Esophagus mucosa (tissue), 1 donor: ENCODE results near the gene KRTAP10-11. TPM values are rescaled to one million over a fixed set of nuclear protein-coding genes. Genes with fewer than 3 reads are reported as not detected.

Experiments used
- total RNA-seq: library from RNA; stranded (reverse); gene quantifications from one replicate; pipeline ENCODE4 v1.2.4, GENCODE V29; 2023
- donor health status: DM: yes; HTN: yes; CAD: no.

Gene KRTAP10-11
- total RNA-seq, 1 donor from 2014 or later = not detected

Other genes starting within 250 kb of the KRTAP10-11 start
- gene LRRC3, start 190.9 kb upstream of the KRTAP10-11 start, total RNA-seq = 0.72 TPM
- not detected for gene KRTAP10-1, start 106.2 kb upstream of the KRTAP10-11 start, total RNA-seq
- not detected for gene KRTAP10-2, start 94.9 kb upstream of the KRTAP10-11 start, total RNA-seq
- not detected for gene KRTAP10-3, start 87.6 kb upstream of the KRTAP10-11 start, total RNA-seq
- not detected for gene KRTAP10-4, start 72.7 kb upstream of the KRTAP10-11 start, total RNA-seq
- not detected for gene KRTAP10-5, start 65.8 kb upstream of the KRTAP10-11 start, total RNA-seq
- not detected for gene KRTAP10-6, start 53.9 kb upstream of the KRTAP10-11 start, total RNA-seq
- not detected for gene KRTAP10-7, start 45.8 kb upstream of the KRTAP10-11 start, total RNA-seq
- not detected for gene KRTAP10-8, start 34.3 kb upstream of the KRTAP10-11 start, total RNA-seq
- not detected for gene KRTAP10-9, start 19.3 kb upstream of the KRTAP10-11 start, total RNA-seq
- gene KRTAP10-10, start 9.1 kb upstream of the KRTAP10-11 start, total RNA-seq = not detected
- gene KRTAP12-4, start 8.2 kb downstream of the KRTAP10-11 start, total RNA-seq = not detected
- gene KRTAP12-3, start 11.5 kb downstream of the KRTAP10-11 start, total RNA-seq = not detected
- not detected for gene KRTAP12-2, start 20.5 kb downstream of the KRTAP10-11 start, total RNA-seq
- not detected for gene KRTAP12-1, start 35.7 kb downstream of the KRTAP10-11 start, total RNA-seq
- not detected for gene KRTAP10-12, start 50.8 kb downstream of the KRTAP10-11 start, total RNA-seq
- gene TSPEAR, start 65.2 kb downstream of the KRTAP10-11 start, total RNA-seq = 0.08 TPM
- 35.8 TPM for gene UBE2G2, start 155.4 kb downstream of the KRTAP10-11 start, total RNA-seq
- 51.9 TPM for gene SUMO3, start 171.6 kb downstream of the KRTAP10-11 start, total RNA-seq
- gene PTTG1IP, start 227.3 kb downstream of the KRTAP10-11 start, total RNA-seq = 67.1 TPM